Measurements from ENCODE around the gene DAAM1.

The DAAM1 gene

DNA sequence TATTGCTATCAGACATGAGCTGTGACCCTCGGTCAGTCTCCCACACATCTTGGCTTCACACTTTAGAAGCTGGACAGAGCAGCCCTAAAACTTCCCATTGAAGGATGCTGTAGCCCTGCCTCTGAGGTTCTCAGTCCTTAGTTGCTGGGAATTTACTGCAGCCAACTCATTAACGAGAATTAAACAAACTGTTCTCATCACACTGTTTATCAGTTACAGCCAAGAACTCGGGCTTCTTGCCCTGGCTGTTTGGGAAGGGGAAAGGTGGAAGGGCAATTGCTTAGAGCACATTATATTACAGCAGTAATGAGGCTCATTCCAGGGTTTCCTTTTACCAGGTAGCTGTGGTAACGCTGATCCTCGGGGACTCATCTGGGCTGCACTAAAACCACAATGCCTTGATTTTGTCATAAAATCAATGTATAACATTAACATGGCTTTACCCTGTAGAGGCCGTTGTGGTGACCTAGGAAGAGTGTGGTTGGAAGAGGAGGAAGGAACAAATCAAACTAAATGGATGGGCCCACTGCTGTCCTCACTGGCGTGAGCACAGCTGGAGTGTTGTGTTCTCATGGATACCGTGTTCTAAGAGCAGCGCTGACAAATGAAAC, 189.6 kb downstream of the DAAM1 start:
- no peak for DNase-seq
- H3K27ac ChIP-seq, result no peak overlapping the region
- no peaks in the 10 kb centered on the region for H3K36me3 ChIP-seq
- no peaks in the 10 kb centered on the region for H3K4me1 ChIP-seq
- TF ChIP-seq, protein P1, sequence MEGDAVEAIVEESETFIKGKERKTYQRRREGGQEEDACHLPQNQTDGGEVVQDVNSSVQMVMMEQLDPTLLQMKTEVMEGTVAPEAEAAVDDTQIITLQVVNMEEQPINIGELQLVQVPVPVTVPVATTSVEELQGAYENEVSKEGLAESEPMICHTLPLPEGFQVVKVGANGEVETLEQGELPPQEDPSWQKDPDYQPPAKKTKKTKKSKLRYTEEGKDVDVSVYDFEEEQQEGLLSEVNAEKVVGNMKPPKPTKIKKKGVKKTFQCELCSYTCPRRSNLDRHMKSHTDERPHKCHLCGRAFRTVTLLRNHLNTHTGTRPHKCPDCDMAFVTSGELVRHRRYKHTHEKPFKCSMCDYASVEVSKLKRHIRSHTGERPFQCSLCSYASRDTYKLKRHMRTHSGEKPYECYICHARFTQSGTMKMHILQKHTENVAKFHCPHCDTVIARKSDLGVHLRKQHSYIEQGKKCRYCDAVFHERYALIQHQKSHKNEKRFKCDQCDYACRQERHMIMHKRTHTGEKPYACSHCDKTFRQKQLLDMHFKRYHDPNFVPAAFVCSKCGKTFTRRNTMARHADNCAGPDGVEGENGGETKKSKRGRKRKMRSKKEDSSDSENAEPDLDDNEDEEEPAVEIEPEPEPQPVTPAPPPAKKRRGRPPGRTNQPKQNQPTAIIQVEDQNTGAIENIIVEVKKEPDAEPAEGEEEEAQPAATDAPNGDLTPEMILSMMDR (IDR thresholded peaks at IDR 0.05), result no peak
- no peaks in the 10 kb centered on the region for H3K9me3 ChIP-seq
- no peak overlapping the region for H3K4me3 ChIP-seq
- no peaks in the 10 kb centered on the region for H3K27me3 ChIP-seq
- intact Hi-C loops (cut with DNase I; ENCODE audit: low total_unique reads), result no loop called here

DNA sequence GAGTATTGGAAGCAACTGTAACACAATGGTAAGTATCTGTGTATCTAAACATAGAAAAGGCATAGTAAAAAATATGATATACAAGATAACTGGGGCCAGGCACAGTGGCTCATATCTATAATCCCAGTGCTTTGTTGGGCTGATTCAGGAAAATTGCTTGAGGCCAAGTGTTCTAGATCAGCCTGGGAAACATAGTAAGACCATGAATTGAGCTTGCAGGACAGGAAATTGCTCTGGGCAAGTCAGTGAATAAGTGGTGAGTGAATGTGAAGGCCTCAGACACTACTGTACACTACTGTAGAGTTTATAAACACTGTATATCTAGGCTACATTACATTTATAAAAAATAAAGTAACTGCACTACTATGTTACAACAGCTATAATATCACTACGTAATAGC, 201.5 kb downstream of the DAAM1 start:
- intact Hi-C loops (cut with DNase I; ENCODE audit: low total_unique reads), result no loop called here
- DNase-seq, result no peak
- Histone ChIP-seq H3K4me3 (no peak overlapping the region), H3K4me1 (no peaks in the 10 kb centered on the region), H3K36me3 (no peaks in the 10 kb centered on the region), H3K9me3 (peaks cover 0 to 11% (median 0%) of the 10 kb centered on the region in 3 donors), H3K27ac (no peak overlapping the region), H3K27me3 (no peaks in the 10 kb centered on the region)
- TF ChIP-seq, protein P1 (IDR thresholded peaks at IDR 0.05), result no peak

DNA sequence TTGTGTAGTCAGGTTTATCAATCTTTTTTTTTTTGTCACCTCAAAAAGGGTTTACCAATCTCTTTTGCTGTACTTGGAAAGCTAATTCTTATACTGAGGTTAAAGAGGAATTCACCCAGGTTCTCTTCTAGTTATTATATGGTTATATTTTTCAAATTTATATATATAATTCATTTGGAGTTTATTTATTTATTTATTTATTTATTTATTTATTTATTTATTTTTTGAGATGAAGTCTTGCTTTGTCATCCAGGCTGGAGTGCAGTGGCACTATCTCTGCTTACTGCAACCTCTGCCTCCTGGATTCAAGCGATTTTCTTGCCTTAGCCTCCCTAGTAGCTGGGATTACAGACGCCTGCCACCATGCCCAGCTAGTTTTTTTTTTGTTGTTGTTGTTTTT, 202.9 kb downstream of the DAAM1 start:
- no peak overlapping the region for H3K4me3 ChIP-seq
- intact Hi-C loops (cut with DNase I; ENCODE audit: low total_unique reads), result no loop called here
- no peak for DNase-seq

DNA sequence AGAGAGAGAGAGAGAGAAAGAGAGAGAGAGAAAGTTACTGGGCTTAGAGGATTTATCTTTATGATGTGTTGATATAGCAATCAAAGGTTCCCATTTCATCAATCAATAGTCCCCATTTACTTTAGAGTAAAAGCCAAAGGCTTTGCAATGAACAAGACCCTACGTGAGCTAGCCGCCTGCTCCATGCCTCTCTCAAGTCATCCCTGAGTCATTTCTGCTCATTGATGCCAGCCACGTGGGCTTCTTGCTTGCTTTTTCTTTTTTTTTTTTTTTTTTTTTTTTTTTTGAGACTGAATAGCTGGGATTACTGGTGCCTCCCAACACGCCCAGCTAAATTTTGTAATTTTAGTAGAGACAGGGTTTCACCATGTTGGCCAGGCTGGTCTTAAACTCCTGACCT, 205.8 kb downstream of the DAAM1 start:
- intact Hi-C loops (cut with DNase I; ENCODE audit: low total_unique reads), result no loop called here
- Histone ChIP-seq H3K9me3 (no peaks in the 10 kb centered on the region), H3K4me3 (no peak overlapping the region), H3K27me3 (no peaks in the 10 kb centered on the region), H3K27ac (no peak overlapping the region), H3K36me3 (no peaks in the 10 kb centered on the region), H3K4me1 (no peaks in the 10 kb centered on the region)
- DNase-seq, result no peak
- TF ChIP-seq, protein P1 (IDR thresholded peaks at IDR 0.05), result no peak

More for the DNA sequence above, 202.9 kb downstream of the DAAM1 start:
- no peaks in the 10 kb centered on the region for H3K27me3 ChIP-seq
- no peaks in the 10 kb centered on the region for H3K4me1 ChIP-seq
- no peaks in the 10 kb centered on the region for H3K36me3 ChIP-seq
- H3K9me3 ChIP-seq, result peaks cover 0 to 6% (median 0%) of the 10 kb centered on the region in 3 donors
- H3K27ac ChIP-seq, result no peak overlapping the region
- TF ChIP-seq, protein P1 (IDR thresholded peaks at IDR 0.05), result no peak

DNA sequence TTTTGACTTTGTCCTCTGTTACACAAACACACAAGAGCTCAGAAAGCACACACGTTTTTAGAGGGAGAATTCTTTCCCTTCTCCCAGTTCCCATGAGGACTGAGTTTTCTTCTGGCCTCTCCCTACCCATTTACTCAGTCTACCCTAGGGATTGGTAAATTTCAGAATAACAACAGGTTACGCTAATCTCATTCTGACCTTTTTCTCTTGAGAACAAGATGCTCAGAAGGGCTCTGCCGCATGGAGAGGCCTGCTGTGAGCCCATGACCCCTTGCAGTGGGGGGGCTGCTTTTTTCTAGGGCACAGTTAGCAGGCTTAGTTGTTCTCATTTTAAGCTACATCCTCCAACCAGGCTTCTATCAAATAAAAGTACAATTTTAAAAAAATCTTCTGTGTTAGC, 207.2 kb downstream of the DAAM1 start:
- H3K4me3 ChIP-seq, result no peak overlapping the region
- intact Hi-C loops (cut with DNase I; ENCODE audit: low total_unique reads), result no loop called here
- H3K27ac ChIP-seq, result no peak overlapping the region
- no peaks in the 10 kb centered on the region for H3K36me3 ChIP-seq
- no peaks in the 10 kb centered on the region for H3K27me3 ChIP-seq
- TF ChIP-seq, protein P1 (IDR thresholded peaks at IDR 0.05), result no peak
- no peaks in the 10 kb centered on the region for H3K9me3 ChIP-seq
- H3K4me1 ChIP-seq, result no peaks in the 10 kb centered on the region
- no peak for DNase-seq

DNA sequence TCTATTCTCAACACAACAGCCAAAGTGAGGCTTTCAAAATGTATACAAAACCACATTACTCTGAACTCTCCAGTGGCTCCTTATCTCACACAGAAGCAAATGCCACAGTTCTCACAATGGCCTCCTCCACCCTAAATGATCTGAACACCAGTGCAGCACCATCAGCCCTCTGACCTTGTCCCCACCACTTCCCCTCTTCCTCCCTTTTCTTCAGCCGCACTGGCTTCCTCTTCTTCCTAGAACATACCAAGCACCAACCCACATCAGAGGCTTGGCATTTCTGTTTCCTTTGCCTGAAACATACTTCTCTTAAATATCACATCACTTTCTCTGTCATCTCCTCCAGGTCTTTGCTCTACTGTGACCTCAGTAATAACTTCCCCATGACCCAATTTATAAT, 210.4 kb downstream of the DAAM1 start:
- no peak overlapping the region for H3K4me3 ChIP-seq
- H3K4me1 ChIP-seq, result no peaks in the 10 kb centered on the region
- H3K9me3 ChIP-seq, result no peaks in the 10 kb centered on the region
- DNase-seq, result no peak
- no peaks in the 10 kb centered on the region for H3K36me3 ChIP-seq
- intact Hi-C loops (cut with DNase I; ENCODE audit: low total_unique reads), result no loop called here
- TF ChIP-seq, protein P1 (IDR thresholded peaks at IDR 0.05), result no peak
- H3K27me3 ChIP-seq, result no peaks in the 10 kb centered on the region
- H3K27ac ChIP-seq, result no peak overlapping the region

All from tibial artery (tissue), 4 donors.